HG02943 (cell line): ENCODE data around the gene CNOT1.
"Not testable (repeated sequence)": the region's sequence is repeated elsewhere in the genome, so short reads cannot be mapped to it uniquely, and the experiment has no call there.

Experiments used
- ATAC-seq: cut with Tn5 transposase; IDR thresholded peaks from one replicate; pipeline ENCODE4 v1.9.1; 2021; ENCODE audit warnings: mild to moderate bottlenecking, low read depth, moderate library complexity; ENCODE audit not compliant: unreplicated experiment

CNOT1 gene

GRCh38 chr16:58629733-58630640 is at the start of gene CNOT1:
Gene CNOT1 (minus strand): TSS chr16:58629826. CDS start chr16:58599337, 30,489 bp downstream.
- peak; percentile 89 for ATAC-seq

GRCh38 chr16:58678716-58679115 is 49.1 kb upstream of the CNOT1 start:
- no peak for ATAC-seq

- ATAC-seq: no peak
Measured at GRCh38 chr16:58678269-58678668, 48.6 kb upstream of the CNOT1 start.

- ATAC-seq: no peak
Measured at GRCh38 chr16:58670946-58671583, 41.4 kb upstream of the CNOT1 start.

- ATAC-seq: no peak
Measured at GRCh38 chr16:58670177-58670576, 40.6 kb upstream of the CNOT1 start.

GRCh38 chr16:58665200-58665599 is 35.6 kb upstream of the CNOT1 start:
- ATAC-seq: no peak

- peak; percentile 57 for ATAC-seq
Measured at GRCh38 chr16:58661199-58661830, 31.7 kb upstream of the CNOT1 start.

- ATAC-seq: not testable (repeated sequence)
Measured at GRCh38 chr16:58659911-58660310, 30.3 kb upstream of the CNOT1 start.

GRCh38 chr16:58658796-58659211 is 29.2 kb upstream of the CNOT1 start:
- ATAC-seq: no peak

GRCh38 chr16:58656899-58657298 is 27.3 kb upstream of the CNOT1 start:
- no peak for ATAC-seq

GRCh38 chr16:58655215-58655596 is 25.6 kb upstream of the CNOT1 start:
- no peak for ATAC-seq

- no peak for ATAC-seq
Measured at GRCh38 chr16:58654560-58655214, 25.1 kb upstream of the CNOT1 start.

GRCh38 chr16:58652741-58653140 is 23.1 kb upstream of the CNOT1 start:
- no peak for ATAC-seq

GRCh38 chr16:58651965-58652348 is 22.3 kb upstream of the CNOT1 start:
- no peak for ATAC-seq

- ATAC-seq: no peak
Measured at GRCh38 chr16:58649707-58650106, 20.1 kb upstream of the CNOT1 start.

GRCh38 chr16:58647107-58647506 is 17.5 kb upstream of the CNOT1 start:
- ATAC-seq: no peak

GRCh38 chr16:58644765-58645487 is 15.3 kb upstream of the CNOT1 start:
- ATAC-seq: no peak

GRCh38 chr16:58644108-58644507 is 14.5 kb upstream of the CNOT1 start:
- ATAC-seq: no peak

- ATAC-seq: no peak
Measured at GRCh38 chr16:58640949-58641348, 11.3 kb upstream of the CNOT1 start.

- ATAC-seq: no peak
Measured at GRCh38 chr16:58639836-58640235, 10.2 kb upstream of the CNOT1 start.
